Subcutaneous abdominal adipose tissue (tissue), 5 donors: ENCODE measurements around the gene CLIC4.
"Not testable (repeated sequence)": the region's sequence is repeated elsewhere in the genome, so short reads cannot be mapped to it uniquely, and the experiment has no call there.

Experiments
- H3K27ac ChIP-seq: one replicate; pipeline ENCODE4 v1.7.0; 2013; ENCODE audit warnings: low read depth, mild to moderate bottlenecking, inconsistent platforms, low read length, moderate library complexity
- H3K27me3 ChIP-seq, 5 donors: one replicate each; pipeline ENCODE4 v1.7.0; 2013; ENCODE audit warnings: low read length in 5 of 5, inconsistent platforms in 1 of 5; ENCODE audit not compliant: control insufficient read depth in 5 of 5, insufficient read depth in 4 of 5
- H3K36me3 ChIP-seq, 5 donors: one replicate each; pipeline ENCODE4 v1.7.0; 2013; ENCODE audit warnings: low read length in 5 of 5; ENCODE audit not compliant: control insufficient read depth in 5 of 5, insufficient read depth in 5 of 5
- H3K4me1 ChIP-seq, 5 donors: one replicate each; pipeline ENCODE4 v1.7.0; 2013; ENCODE audit warnings: low read length in 5 of 5, mild to moderate bottlenecking in 3 of 5, moderate library complexity in 1 of 5; ENCODE audit not compliant: control insufficient read depth in 5 of 5, insufficient read depth in 5 of 5
- H3K4me3 ChIP-seq, 5 donors: one replicate each; pipeline ENCODE4 v1.7.0; 2013; ENCODE audit warnings: low read length in 5 of 5, low read depth in 1 of 5
- H3K9ac ChIP-seq, 5 donors: one replicate each; pipeline ENCODE4 v1.7.0; 2013; ENCODE audit warnings: low read length in 5 of 5, mild to moderate bottlenecking in 4 of 5, moderate library complexity in 3 of 5
- H3K9me3 ChIP-seq, 5 donors: one replicate each; pipeline ENCODE4 v1.7.0; 2013; ENCODE audit warnings: low read length in 5 of 5; ENCODE audit not compliant: control insufficient read depth in 5 of 5
- donor health status: healthy.
- donor health status: healthy.
- donor health status: healthy.
- donor health status: healthy.
- donor health status: healthy.

The CLIC4 gene

GRCh38 chr1:24717887-24718650 lies 27.2 kb upstream of the CLIC4 start:
- no peak overlapping the region for H3K9ac ChIP-seq
- no peak overlapping the region for H3K4me3 ChIP-seq
- no peak overlapping the region for H3K27ac ChIP-seq
- H3K36me3 ChIP-seq: no peaks in the 10 kb centered on the region
- H3K4me1 ChIP-seq: peaks cover 6 to 36% (median 24%) of the 10 kb centered on the region in 5 donors
- no peaks in the 10 kb centered on the region for H3K27me3 ChIP-seq
- H3K9me3 ChIP-seq: no peaks in the 10 kb centered on the region

- Histone ChIP-seq H3K27ac (peak overlapping the region; percentile 67), H3K4me3 (no peak overlapping the region), H3K36me3 (no peaks in the 10 kb centered on the region), H3K4me1 (peaks cover 6 to 47% (median 36%) of the 10 kb centered on the region in 5 donors), H3K9ac (no peak overlapping the region), H3K27me3 (no peaks in the 10 kb centered on the region), H3K9me3 (no peaks in the 10 kb centered on the region)
Observed at GRCh38 chr1:24720152-24720551, 25.1 kb upstream of the CLIC4 start.

GRCh38 chr1:24721533-24721932 lies 23.7 kb upstream of the CLIC4 start:
- Histone ChIP-seq H3K9ac (no peak overlapping the region), H3K4me1 (peaks cover 6 to 54% (median 40%) of the 10 kb centered on the region in 5 donors), H3K9me3 (no peaks in the 10 kb centered on the region), H3K27ac (no peak overlapping the region), H3K4me3 (no peak overlapping the region), H3K36me3 (no peaks in the 10 kb centered on the region), H3K27me3 (no peaks in the 10 kb centered on the region)

GRCh38 chr1:24722073-24723035 lies 22.9 kb upstream of the CLIC4 start:
- H3K27me3 ChIP-seq, H3K9ac ChIP-seq, H3K27ac ChIP-seq, H3K9me3 ChIP-seq, H3K4me3 ChIP-seq, H3K36me3 ChIP-seq: not testable (repeated sequence)
- H3K4me1 ChIP-seq: peaks cover 6 to 61% (median 48%) of the 10 kb centered on the region in 5 donors

GRCh38 chr1:24724345-24725208 lies 20.7 kb upstream of the CLIC4 start:
- H3K27ac ChIP-seq: peak overlapping the region; percentile 71
- peak overlapping the region in 3 of 5 donors; percentile 4 to 53 (median 34) for H3K9ac ChIP-seq
- H3K9me3 ChIP-seq: no peaks in the 10 kb centered on the region
- peaks cover 6 to 50% (median 39%) of the 10 kb centered on the region in 5 donors for H3K4me1 ChIP-seq
- H3K4me3 ChIP-seq: peak overlapping the region; percentile 9 to 51 (median 39)
- H3K36me3 ChIP-seq: no peaks in the 10 kb centered on the region
- H3K27me3 ChIP-seq: no peaks in the 10 kb centered on the region

- Histone ChIP-seq H3K27ac (peak overlapping the region; percentile 71), H3K36me3 (no peaks in the 10 kb centered on the region), H3K27me3 (no peaks in the 10 kb centered on the region), H3K9me3 (no peaks in the 10 kb centered on the region), H3K4me1 (peaks cover 4 to 43% (median 36%) of the 10 kb centered on the region in 5 donors), H3K9ac (peak overlapping the region in 1 of 5 donors; percentile 34), H3K4me3 (peak overlapping the region in 1 of 5 donors; percentile 51)
Observed at GRCh38 chr1:24725209-24725651, 20.0 kb upstream of the CLIC4 start.

GRCh38 chr1:24726741-24727140 lies 18.5 kb upstream of the CLIC4 start:
- H3K4me3 ChIP-seq: no peak overlapping the region
- H3K36me3 ChIP-seq: no peaks in the 10 kb centered on the region
- H3K27me3 ChIP-seq: no peaks in the 10 kb centered on the region
- H3K9me3 ChIP-seq: no peaks in the 10 kb centered on the region
- H3K9ac ChIP-seq: no peak overlapping the region
- H3K27ac ChIP-seq: peak overlapping the region; percentile 44
- peaks cover 4 to 45% (median 39%) of the 10 kb centered on the region in 5 donors for H3K4me1 ChIP-seq

- Histone ChIP-seq H3K9me3 (no peaks in the 10 kb centered on the region), H3K4me1 (peaks cover 4 to 45% (median 39%) of the 10 kb centered on the region in 5 donors), H3K36me3 (no peaks in the 10 kb centered on the region), H3K27ac (peak overlapping the region; percentile 44), H3K4me3 (peak overlapping the region in 1 of 5 donors; percentile 40), H3K27me3 (no peaks in the 10 kb centered on the region), H3K9ac (peak overlapping the region in 3 of 5 donors; percentile 10 to 48 (median 12))
Observed at GRCh38 chr1:24727501-24728216, 17.6 kb upstream of the CLIC4 start.

- H3K9me3 ChIP-seq: no peaks in the 10 kb centered on the region
- no peak overlapping the region for H3K9ac ChIP-seq
- no peak overlapping the region for H3K4me3 ChIP-seq
- H3K27me3 ChIP-seq: no peaks in the 10 kb centered on the region
- peaks cover 4 to 45% (median 39%) of the 10 kb centered on the region in 5 donors for H3K4me1 ChIP-seq
- H3K27ac ChIP-seq: no peak overlapping the region
- no peaks in the 10 kb centered on the region for H3K36me3 ChIP-seq
Observed at GRCh38 chr1:24728982-24729381, 16.3 kb upstream of the CLIC4 start.
